Right lobe of liver (tissue), 6 donors: ENCODE data around the gene LYSMD1. TPM values are rescaled to one million over a fixed set of nuclear protein-coding genes. Genes with fewer than 3 reads are reported as not detected.
A peak's percentile ranks its signal among the peaks of the same experiment; 100 is the strongest.

Experiments used
- ATAC-seq, 4 donors: fragments of 200-7000 bp; cut with Tn5 transposase; one replicate each; pipeline ENCODE4 v1.9.1; 2020; ENCODE audit warnings: mild to moderate bottlenecking in 4 of 4, moderate library complexity in 4 of 4
- DNase-seq, 3 donors: peaks; one replicate each; pipeline ENCODE4 v3.0.0-alpha.2; 2020
- H3K27ac ChIP-seq, 3 donors: fragments of 200-600 bp; one replicate each; pipeline ENCODE4 v1.8.0; 2022
- H3K27me3 ChIP-seq, 2 donors: fragments of 200-600 bp; one replicate each; pipeline ENCODE4 v1.8.0; 2022
- H3K36me3 ChIP-seq, 4 donors: fragments of 200-600 bp; sonication (generic) in 1 of 4; one replicate each; pipeline versions ENCODE4 v1.5.1 to v1.8.0; 2017 to 2022; ENCODE audit warnings: control low read depth in 1 of 4
- H3K4me1 ChIP-seq, 4 donors: fragments of 200-600 bp; sonication (generic) in 1 of 4; one replicate each; pipeline versions ENCODE4 v1.5.1 to v1.8.0; 2017 to 2022; ENCODE audit warnings: control low read depth in 1 of 4
- H3K4me3 ChIP-seq, 3 donors: fragments of 200-600 bp; one replicate each; pipeline ENCODE4 v1.8.0; 2022
- H3K9me3 ChIP-seq, 4 donors: fragments of 200-600 bp; sonication (generic) in 1 of 4; one replicate each; pipeline versions ENCODE4 v1.5.1 to v1.8.0; 2017 to 2022; ENCODE audit warnings: control low read depth in 1 of 4
- POLR2A ChIP-seq: fragments of 450-650 bp; IDR thresholded peaks from one replicate; pipeline ENCODE4 v1.6.1; 2017; ENCODE audit warnings: antibody characterized with exemption, mild to moderate bottlenecking
- WGBS: methylation state at CpG from one replicate; pipeline ENCODE4 v1.1.6; 2018; ENCODE audit warnings: low coverage, low lambda C conversion rate; ENCODE audit not compliant: insufficient coverage; ENCODE audit errors: missing lambda C conversion rate; 5-methylcytosine and 5-hydroxymethylcytosine counted together
- intact Hi-C, 2 donors: fragments of 100-400 bp; cut with DNase I; formaldehyde crosslinking; loops; one replicate each; pipeline versions ENCODE4 v1.11.2 to v1.14.1; 2022
- total RNA-seq, 6 experiments: library from RNA; depleted of rRNA in 2 of 6; stranded (reverse); fragments of >200 nt in 2 of 6; fragmentation: NEBNext Ultra II Directional in 3 of 6; extraction: Animal tissue kit (Norgen Biotek cat#: 25700) in 3 of 6; gene quantifications; one replicate each; pipeline versions ENCODE4 v1.1.0 to v1.2.4, GENCODE V29; 2016 to 2023
- TF ChIP-seq, protein P1 (sequence below), 4 donors: fragments of 200-600 bp in 3 of 4; fragments of 450-650 bp in 1 of 4; IDR thresholded peaks; one replicate each; pipeline versions ENCODE4 v1.5.1 to v1.8.0; 2016 to 2022; ENCODE audit warnings: antibody characterized with exemption in 4 of 4, mild to moderate bottlenecking in 2 of 4
- donor health status: DM: no; HTN: yes; CAD: no.
- donor health status: DM: no; HTN: no; CAD: no.
- donor health status: DM: no; HTN: no; CAD: no.
- donor health status: DM: no; HTN: yes; CAD: no.
- donor health status: DM: no; HTN: yes; CAD: no.

The LYSMD1 gene
- total RNA-seq, 6 experiments from 2014 or later: 2.7 to 6.4 (median 4.5) TPM

DNA sequence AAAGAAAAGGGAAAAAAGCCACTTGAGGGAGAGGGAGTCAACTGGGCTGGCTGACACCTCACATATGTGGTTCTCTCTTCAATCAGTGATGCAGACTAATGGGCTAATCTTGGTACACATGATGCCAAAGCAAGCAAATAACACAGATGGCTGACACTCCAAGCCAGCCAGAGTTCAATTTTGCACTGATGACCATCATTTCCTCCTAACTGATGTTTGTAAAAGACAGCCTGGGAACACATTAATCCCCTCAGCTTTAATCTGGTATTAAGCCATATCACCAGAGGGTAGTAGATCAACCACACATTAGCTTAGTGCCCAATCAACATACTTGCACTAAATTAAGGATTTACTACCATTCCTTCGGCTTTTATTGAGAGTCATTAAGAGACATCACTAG is 21.5 kb upstream of the LYSMD1 start:
- intact Hi-C loops: no loop called here
- no peaks in the 10 kb centered on the region for H3K9me3 ChIP-seq
- peaks cover 0 to 34% (median 17%) of the 10 kb centered on the region in 4 donors for H3K36me3 ChIP-seq
- 80% methylated on average over 1 of the region's 1 CpG for WGBS
- H3K4me1 ChIP-seq: peaks cover 0 to 15% (median 5%) of the 10 kb centered on the region in 4 donors
- no peak for DNase-seq
- no peaks in the 10 kb centered on the region for H3K27me3 ChIP-seq
- no peak overlapping the region for H3K4me3 ChIP-seq
- no peak for TF ChIP-seq POLR2A
- TF ChIP-seq, protein P1, sequence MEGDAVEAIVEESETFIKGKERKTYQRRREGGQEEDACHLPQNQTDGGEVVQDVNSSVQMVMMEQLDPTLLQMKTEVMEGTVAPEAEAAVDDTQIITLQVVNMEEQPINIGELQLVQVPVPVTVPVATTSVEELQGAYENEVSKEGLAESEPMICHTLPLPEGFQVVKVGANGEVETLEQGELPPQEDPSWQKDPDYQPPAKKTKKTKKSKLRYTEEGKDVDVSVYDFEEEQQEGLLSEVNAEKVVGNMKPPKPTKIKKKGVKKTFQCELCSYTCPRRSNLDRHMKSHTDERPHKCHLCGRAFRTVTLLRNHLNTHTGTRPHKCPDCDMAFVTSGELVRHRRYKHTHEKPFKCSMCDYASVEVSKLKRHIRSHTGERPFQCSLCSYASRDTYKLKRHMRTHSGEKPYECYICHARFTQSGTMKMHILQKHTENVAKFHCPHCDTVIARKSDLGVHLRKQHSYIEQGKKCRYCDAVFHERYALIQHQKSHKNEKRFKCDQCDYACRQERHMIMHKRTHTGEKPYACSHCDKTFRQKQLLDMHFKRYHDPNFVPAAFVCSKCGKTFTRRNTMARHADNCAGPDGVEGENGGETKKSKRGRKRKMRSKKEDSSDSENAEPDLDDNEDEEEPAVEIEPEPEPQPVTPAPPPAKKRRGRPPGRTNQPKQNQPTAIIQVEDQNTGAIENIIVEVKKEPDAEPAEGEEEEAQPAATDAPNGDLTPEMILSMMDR (IDR thresholded peaks at IDR 0.05): no peak
- H3K27ac ChIP-seq: no peak overlapping the region
- ATAC-seq: no peak

DNA sequence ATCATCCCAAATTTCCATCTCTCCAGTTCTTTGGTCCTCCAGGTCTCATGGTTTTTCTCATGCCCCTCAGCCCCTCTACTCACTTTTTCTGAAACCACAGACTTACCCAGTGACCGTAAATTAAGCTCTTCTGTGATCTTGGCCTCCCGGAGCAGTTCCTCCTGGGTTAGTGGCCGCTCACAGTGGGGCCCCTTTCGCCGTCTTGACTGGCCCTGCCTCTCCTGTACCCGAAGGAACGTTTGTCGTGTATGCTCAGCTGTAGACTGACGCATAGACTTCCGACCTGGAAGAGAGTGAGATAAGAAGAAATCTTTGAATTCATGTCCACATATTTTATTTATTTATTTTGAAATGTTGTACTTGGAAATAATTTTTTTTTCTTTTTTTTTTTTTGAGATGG is 18.5 kb upstream of the LYSMD1 start:
- peaks cover 0 to 10% (median 5%) of the 10 kb centered on the region in 4 donors for H3K4me1 ChIP-seq
- TF ChIP-seq, protein P1 (IDR thresholded peaks at IDR 0.05): no peak
- TF ChIP-seq POLR2A: no peak
- 91% methylated on average over 10 of the region's 10 CpGs for WGBS
- intact Hi-C loops: no loop called here
- no peak overlapping the region for H3K27ac ChIP-seq
- DNase-seq: no peak
- H3K27me3 ChIP-seq: no peaks in the 10 kb centered on the region
- no peak for ATAC-seq
- H3K36me3 ChIP-seq: peaks cover 0 to 63% (median 25%) of the 10 kb centered on the region in 4 donors
- H3K4me3 ChIP-seq: no peak overlapping the region
- H3K9me3 ChIP-seq: no peaks in the 10 kb centered on the region

DNA sequence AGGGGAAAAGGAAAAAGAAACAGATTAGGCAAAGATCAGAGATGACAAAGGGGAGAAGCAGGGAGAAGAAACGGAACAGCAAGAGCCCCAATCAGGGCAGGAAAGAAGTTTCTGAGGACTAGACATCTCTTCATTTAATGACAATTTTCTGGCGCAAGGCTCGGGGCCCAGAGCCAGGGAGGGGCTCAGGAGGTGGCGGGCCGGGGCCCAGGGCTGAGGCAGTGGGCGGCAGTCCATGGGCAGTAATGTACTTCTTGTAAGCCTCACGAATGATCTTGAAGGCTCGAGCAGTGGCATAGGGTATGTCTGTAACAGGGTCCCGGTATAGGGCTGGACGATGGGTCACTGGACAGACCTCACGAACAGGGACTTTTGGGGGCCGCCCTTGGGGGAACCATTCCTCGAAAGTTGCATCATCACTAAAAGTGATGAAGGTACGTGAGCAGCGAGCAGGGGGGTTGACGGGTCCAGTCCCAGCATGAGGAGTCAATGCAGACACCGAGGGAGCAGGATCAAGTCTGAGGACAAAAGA is 10.9 kb upstream of the LYSMD1 start:
- no peaks in the 10 kb centered on the region for H3K9me3 ChIP-seq
- no peaks in the 10 kb centered on the region for H3K4me1 ChIP-seq
- TF ChIP-seq POLR2A: no peak
- TF ChIP-seq, protein P1 (IDR thresholded peaks at IDR 0.05): no peak
- WGBS: 91% methylated on average over 9 of the region's 17 CpGs
- H3K36me3 ChIP-seq: peaks cover 0 to 62% (median 15%) of the 10 kb centered on the region in 4 donors
- H3K27ac ChIP-seq: no peak overlapping the region
- no peak overlapping the region for H3K4me3 ChIP-seq
- no peaks in the 10 kb centered on the region for H3K27me3 ChIP-seq
- DNase-seq (no peak), ATAC-seq (no peak)
- intact Hi-C loops: no loop called here

DNA sequence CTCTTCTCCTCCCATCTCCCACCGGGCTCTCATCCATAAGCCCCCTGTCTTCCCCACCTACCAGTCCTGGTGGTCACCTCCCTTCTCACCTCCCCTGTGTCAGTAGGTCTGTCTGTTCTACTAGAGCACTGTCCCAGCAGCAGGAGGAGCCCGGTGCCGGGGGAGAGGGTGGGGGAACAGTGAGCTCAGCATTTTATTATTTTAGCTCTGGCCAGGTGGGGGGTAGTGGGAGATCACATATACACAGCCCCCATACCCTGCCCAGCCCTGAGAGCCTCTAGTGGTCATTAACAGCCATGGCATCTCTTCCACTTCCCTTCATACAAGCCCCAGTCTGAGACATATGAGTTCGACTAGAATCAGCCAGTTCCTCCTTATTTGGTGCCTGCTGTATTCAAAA is 10.2 kb upstream of the LYSMD1 start, which contains the start of gene TMOD4:
Gene TMOD4, minus strand, starts transcription at position 119 of the 400 bp plus-strand sequence. CDS start 1,106 bp downstream, outside the sequence.
- Histone ChIP-seq H3K27ac (no peak within 1 kb of the TSS), H3K4me3 (no peak within 1 kb of the TSS), H3K27me3 (no peaks in the 10 kb centered on the region), H3K9me3 (no peaks in the 10 kb centered on the region), H3K36me3 (peaks cover 0 to 56% (median 14%) of the 10 kb centered on the region in 4 donors), H3K4me1 (no peaks in the 10 kb centered on the region)
- no peak for TF ChIP-seq POLR2A
- TF ChIP-seq, protein P1 (IDR thresholded peaks at IDR 0.05): peak; percentile 25 to 41 (median 34)
- WGBS: 58% methylated on average over 3 of the region's 4 CpGs
- intact Hi-C loops: no loop called here
- DNase-seq (no peak), ATAC-seq (peak; percentile 64 to 70 (median 66))
